Heart left ventricle (tissue), 16 donors: ENCODE measurements around the gene LMAN2. TPM values are rescaled to one million over a fixed set of nuclear protein-coding genes. Genes with fewer than 3 reads are reported as not detected.

Source experiments
- ATAC-seq, 4 donors: fragments of 200-7000 bp; cut with Tn5 transposase; one replicate each; pipeline ENCODE4 v1.9.1; 2020 to 2022; ENCODE audit warnings: moderate library complexity in 4 of 4, mild to moderate bottlenecking in 3 of 4, moderate number of reproducible peaks in 1 of 4
- DNase-seq, 5 donors: peaks; one replicate each; pipeline ENCODE4 v3.0.0-alpha.2; 2020
- H3K27ac ChIP-seq, 12 donors: fragments of 200-600 bp; sonication (generic) in 4 of 12; one replicate each; pipeline versions ENCODE4 v1.5.0 to v1.8.0; 2016 to 2022; ENCODE audit warnings: mild to moderate bottlenecking in 2 of 12
- H3K27me3 ChIP-seq, 9 donors: fragments of 200-600 bp; sonication (generic) in 2 of 9; one replicate each; pipeline versions ENCODE4 v1.5.1 to v1.8.0; 2016 to 2022; ENCODE audit warnings: mild to moderate bottlenecking in 3 of 9
- H3K36me3 ChIP-seq, 9 donors: fragments of 200-600 bp; sonication (generic) in 2 of 9; one replicate each; pipeline versions ENCODE4 v1.5.0 to v1.8.0; 2018 to 2022; ENCODE audit warnings: mild to moderate bottlenecking in 2 of 9
- H3K4me1 ChIP-seq, 12 donors: fragments of 200-600 bp; sonication (generic) in 4 of 12; one replicate each; pipeline versions ENCODE4 v1.5.0 to v1.8.0; 2016 to 2022; ENCODE audit warnings: mild to moderate bottlenecking in 3 of 12
- H3K4me3 ChIP-seq, 12 donors: fragments of 200-600 bp; sonication (generic) in 4 of 12; one replicate each; pipeline versions ENCODE4 v1.5.0 to v1.8.0; 2017 to 2022; ENCODE audit warnings: mild to moderate bottlenecking in 9 of 12, moderate library complexity in 4 of 12
- H3K9me3 ChIP-seq, 12 donors: fragments of 200-600 bp; sonication (generic) in 4 of 12; one replicate each; pipeline versions ENCODE4 v1.5.0 to v1.8.0; 2016 to 2022; ENCODE audit warnings: mild to moderate bottlenecking in 1 of 12
- POLR2A ChIP-seq, 2 donors: fragments of 450-650 bp; IDR thresholded peaks; one replicate each; pipeline ENCODE4 v1.6.1; 2017; ENCODE audit warnings: antibody characterized with exemption in 2 of 2, mild to moderate bottlenecking in 2 of 2, moderate library complexity in 2 of 2
- WGBS, 4 donors: extraction: QIAGEN DNeasy Blood & Tissue Kit in 2 of 4; methylation state at CpG; one replicate each; pipeline versions ENCODE4 v1.1.5 to v1.1.7; 2013 to 2018; 5-methylcytosine and 5-hydroxymethylcytosine counted together
- intact Hi-C, 10 donors: fragments of 100-400 bp; cut with DNase I; formaldehyde crosslinking; loops; one replicate each; pipeline versions ENCODE4 v1.11.1 to v1.14.2; 2022
- polyA plus RNA-seq, 2 donors: library from polyadenylated mRNA; stranded (reverse); fragments of 200-250 nt; gene quantifications; one replicate each; pipeline ENCODE4 v1.2.3, GENCODE V29; 2013
- total RNA-seq, 9 donors: library from RNA; depleted of rRNA in 2 of 9; stranded (reverse); fragments of >200 nt in 2 of 9; fragmentation: NEBNext Ultra II Directional in 3 of 9; extraction: Animal tissue kit (Norgen Biotek cat#: 25700) in 3 of 9; gene quantifications; one replicate each; pipeline versions ENCODE4 v1.1.0 to v1.2.4, GENCODE V29; 2016 to 2023
- TF ChIP-seq, protein P1 (sequence below), 12 donors: fragments of 200-600 bp; sonication (generic) in 4 of 12; IDR thresholded peaks; one replicate each; pipeline versions ENCODE4 v1.5.0 to v1.8.0; 2018 to 2022; ENCODE audit warnings: antibody characterized with exemption in 12 of 12, mild to moderate bottlenecking in 5 of 12
- donor health status: ischemic (EF 13 %, LVEDD 7.1; RV severe dilation, severe dysfunction).
- donor health status: healthy with polysubstance abuse.
- donor health status: DM: no; HTN: yes; CAD: no.
- donor health status: DM: no; HTN: no; CAD: no.
- donor health status: ischemic (EF 25% LVEDD 6.9; RV normal size, moderate dysfunction).
- donor health status: ischemic (EF 25% LVEDD 5.7; RV mildly dilated, moderate dysfunction).
- donor health status: healthy.
- donor health status: DM: yes; HTN: yes; CAD: no.
- donor health status: ischemic (EF 35%, LVEDD 5.7; RV mildly dilated, moderate dysfunction).
- donor health status: nonischemic (EF 11% LVEDD 7.7; RV severe dilation, severe dysfunction).
- donor health status: DM: yes; HTN: yes; CAD: no.
- donor health status: PGD.
- donor health status: ischemic (EF 29% LVEDD 5.4; RV normal size, mild dysfunction).
- donor health status: nonischemic (EF 23%, LVEDD 6.1; RV moderate dilation, normal function).

The LMAN2 gene
- total and polyA plus RNA-seq, 11 donors: 43.3 to 313 (median 63.6) TPM

DNA sequence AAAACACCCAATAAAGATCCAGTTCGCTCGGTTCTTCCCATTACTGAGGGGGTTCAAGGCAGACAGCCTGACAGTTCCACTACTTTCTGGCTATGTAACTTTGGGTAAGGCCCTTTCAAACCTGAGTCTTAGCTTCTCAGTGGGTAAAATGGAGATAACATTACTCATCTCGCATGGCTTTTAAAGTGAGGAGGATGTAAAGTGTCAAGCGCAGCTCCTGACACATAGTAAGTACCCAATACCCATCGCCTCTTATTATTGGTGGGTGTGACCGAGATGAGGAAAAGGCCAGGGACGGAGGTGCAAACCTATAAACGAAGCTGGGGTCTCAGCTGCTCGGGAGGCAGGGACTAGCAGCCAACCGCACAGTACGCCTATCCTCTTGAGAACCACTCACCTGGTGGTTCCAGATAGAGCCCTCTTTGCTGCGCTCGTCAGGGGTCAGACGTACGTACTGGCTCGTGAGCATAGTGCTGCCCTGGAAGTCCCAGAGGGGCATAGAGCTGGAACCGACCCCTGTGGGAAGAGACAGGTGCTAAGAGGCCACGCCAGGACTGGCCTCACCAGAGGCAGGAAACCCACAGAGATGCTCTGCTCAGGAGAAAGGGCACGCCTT, 584 bp downstream of the LMAN2 start:
- peak in 2 of 4 donors; percentile 12 to 15 for ATAC-seq
- Histone ChIP-seq H3K27ac (peak overlapping the region; percentile 81 to 99 (median 92)), H3K27me3 (no peaks in the 10 kb centered on the region), H3K4me3 (peak overlapping the region; percentile 60 to 100 (median 90)), H3K9me3 (no peaks in the 10 kb centered on the region), H3K36me3 (peaks cover 0 to 41% (median 28%) of the 10 kb centered on the region in 9 donors), H3K4me1 (peaks cover 9 to 67% (median 26%) of the 10 kb centered on the region in 12 donors)
- intact Hi-C loops: no loop called here
- DNase-seq: no peak
- 12 to 17% (median 13%) methylated on average over 15 to 19 of the region's 19 CpGs for WGBS, 4 donors
- TF ChIP-seq POLR2A (IDR thresholded peaks at IDR 0.05): no peak
- TF ChIP-seq, protein P1, sequence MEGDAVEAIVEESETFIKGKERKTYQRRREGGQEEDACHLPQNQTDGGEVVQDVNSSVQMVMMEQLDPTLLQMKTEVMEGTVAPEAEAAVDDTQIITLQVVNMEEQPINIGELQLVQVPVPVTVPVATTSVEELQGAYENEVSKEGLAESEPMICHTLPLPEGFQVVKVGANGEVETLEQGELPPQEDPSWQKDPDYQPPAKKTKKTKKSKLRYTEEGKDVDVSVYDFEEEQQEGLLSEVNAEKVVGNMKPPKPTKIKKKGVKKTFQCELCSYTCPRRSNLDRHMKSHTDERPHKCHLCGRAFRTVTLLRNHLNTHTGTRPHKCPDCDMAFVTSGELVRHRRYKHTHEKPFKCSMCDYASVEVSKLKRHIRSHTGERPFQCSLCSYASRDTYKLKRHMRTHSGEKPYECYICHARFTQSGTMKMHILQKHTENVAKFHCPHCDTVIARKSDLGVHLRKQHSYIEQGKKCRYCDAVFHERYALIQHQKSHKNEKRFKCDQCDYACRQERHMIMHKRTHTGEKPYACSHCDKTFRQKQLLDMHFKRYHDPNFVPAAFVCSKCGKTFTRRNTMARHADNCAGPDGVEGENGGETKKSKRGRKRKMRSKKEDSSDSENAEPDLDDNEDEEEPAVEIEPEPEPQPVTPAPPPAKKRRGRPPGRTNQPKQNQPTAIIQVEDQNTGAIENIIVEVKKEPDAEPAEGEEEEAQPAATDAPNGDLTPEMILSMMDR (IDR thresholded peaks at IDR 0.05): no peak

DNA sequence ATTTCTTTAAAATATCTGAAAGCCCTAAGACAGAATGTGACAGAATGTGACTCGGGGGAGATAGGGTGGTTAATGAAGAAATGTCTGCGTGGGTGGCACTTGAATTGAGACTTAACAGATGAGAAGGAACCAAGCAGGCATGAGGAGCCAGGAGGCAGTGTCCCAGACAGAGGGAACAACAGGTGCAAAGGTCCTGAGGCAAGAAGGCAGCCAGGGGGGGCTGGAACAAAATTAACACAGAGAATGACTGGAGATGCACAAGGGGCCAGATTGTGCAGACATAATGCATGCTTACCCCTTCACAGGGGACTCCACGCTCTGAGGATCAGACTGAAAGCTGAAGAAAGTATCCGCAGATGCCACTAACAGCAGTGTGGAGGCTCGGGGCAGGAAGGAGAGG, 1.7 kb downstream of the LMAN2 start:
- DNase-seq (no peak), ATAC-seq (no peak)
- Histone ChIP-seq H3K4me3 (peak overlapping the region in 5 of 12 donors; percentile 78 to 100 (median 92)), H3K36me3 (peaks cover 0 to 48% (median 34%) of the 10 kb centered on the region in 9 donors), H3K4me1 (peaks cover 9 to 57% (median 26%) of the 10 kb centered on the region in 12 donors), H3K27me3 (no peaks in the 10 kb centered on the region), H3K9me3 (no peaks in the 10 kb centered on the region), H3K27ac (no peak overlapping the region)
- 86 to 90% (median 88%) methylated on average over 5 of the region's 5 CpGs for WGBS, 4 donors
- intact Hi-C loops: loop anchor here in 1 of 10 donors (2.0 kb wide), 1 partner anchor 37 kb away; no protein-coding TSS in a partner anchor
- no peak for TF ChIP-seq POLR2A (IDR thresholded peaks at IDR 0.05)
- TF ChIP-seq, protein P1 (IDR thresholded peaks at IDR 0.05): no peak

DNA sequence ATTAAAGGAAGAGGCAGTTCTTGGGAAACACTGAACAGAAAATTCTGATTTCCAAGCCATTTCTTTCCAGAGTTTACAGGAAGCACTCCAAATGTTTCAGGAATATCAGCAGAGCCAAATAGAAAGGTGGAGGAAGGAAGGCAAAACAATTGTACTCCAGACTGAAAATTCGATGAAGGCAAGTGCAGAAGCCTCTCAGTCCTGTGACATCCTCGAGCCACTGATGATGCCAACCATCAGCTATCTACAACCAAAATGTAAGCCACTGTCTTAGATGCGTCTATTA, 2.2 kb downstream of the LMAN2 start:
- intact Hi-C loops: loop anchor here in 1 of 10 donors (2.0 kb wide), 1 partner anchor 37 kb away; no protein-coding TSS in a partner anchor
- Histone ChIP-seq H3K4me1 (peaks cover 9 to 53% (median 26%) of the 10 kb centered on the region in 12 donors), H3K27me3 (no peaks in the 10 kb centered on the region), H3K36me3 (peaks cover 0 to 52% (median 34%) of the 10 kb centered on the region in 9 donors), H3K27ac (no peak overlapping the region), H3K9me3 (no peaks in the 10 kb centered on the region), H3K4me3 (no peak overlapping the region)
- ATAC-seq (no peak), DNase-seq (no peak)
- 60 to 66% (median 63%) methylated on average over 3 of the region's 3 CpGs for WGBS, 4 donors
- TF ChIP-seq, protein P1 (IDR thresholded peaks at IDR 0.05): no peak
- no peak for TF ChIP-seq POLR2A (IDR thresholded peaks at IDR 0.05)

DNA sequence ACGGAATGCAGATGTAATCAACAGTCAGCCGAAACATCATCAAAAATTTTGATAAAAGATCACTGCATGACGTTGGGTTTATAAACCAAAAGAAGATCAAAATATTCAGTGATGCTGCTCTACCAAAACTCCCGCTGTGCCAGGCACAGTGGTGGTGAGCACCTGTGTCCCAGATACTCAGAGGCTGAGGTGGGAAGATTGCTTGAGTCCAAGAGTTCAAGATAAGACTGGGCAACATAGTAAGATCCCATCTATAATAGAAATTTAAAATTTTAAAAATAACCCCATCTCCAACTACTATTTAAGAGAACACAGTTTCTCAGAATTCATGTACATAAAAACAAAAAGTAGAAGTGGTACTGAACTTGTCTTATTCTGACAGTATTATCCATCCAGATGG, 3.8 kb downstream of the LMAN2 start:
- WGBS, 4 donors: 87 to 95% (median 88%) methylated on average over 4 of the region's 4 CpGs
- no peaks in the 10 kb centered on the region for H3K9me3 ChIP-seq
- H3K27ac ChIP-seq: no peak overlapping the region
- ATAC-seq: no peak
- H3K27me3 ChIP-seq: no peaks in the 10 kb centered on the region
- H3K4me1 ChIP-seq: peaks cover 9 to 49% (median 26%) of the 10 kb centered on the region in 12 donors
- TF ChIP-seq, protein P1 (IDR thresholded peaks at IDR 0.05): no peak
- no peak for TF ChIP-seq POLR2A (IDR thresholded peaks at IDR 0.05)
- H3K36me3 ChIP-seq: peaks cover 0 to 68% (median 39%) of the 10 kb centered on the region in 9 donors
- no peak for DNase-seq
- no peak overlapping the region for H3K4me3 ChIP-seq
- intact Hi-C loops: loop anchor here in 1 of 10 donors (2.0 kb wide), 1 partner anchor 35 kb away; no protein-coding TSS in a partner anchor
